G401 (cell line): ENCODE data around the gene CLK1. TPM values are rescaled to one million over a fixed set of nuclear protein-coding genes. Genes with fewer than 3 reads are reported as not detected.

Experiments
- DNase-seq: peaks from one replicate; pipeline ENCODE4 v3.0.0-alpha.2; 2015; ENCODE audit warnings: low spot score
- in situ Hi-C: cut with HindIII; loops from 2 replicates; pipeline ENCODE4 v1.10.0; 2016; ENCODE audit warnings: low sequenced_read_pairs, mixed read lengths
- total RNA-seq: library from RNA; depleted of rRNA; stranded (reverse); fragments of >200 nt; shearing (Covaris generic); gene quantifications from 2 replicates; pipeline ENCODE4 v1.2.3, GENCODE V29; 2014; rRNA removed

The CLK1 gene
- total RNA-seq, 1 experiment from 2014 or later: 35.0 TPM

DNA sequence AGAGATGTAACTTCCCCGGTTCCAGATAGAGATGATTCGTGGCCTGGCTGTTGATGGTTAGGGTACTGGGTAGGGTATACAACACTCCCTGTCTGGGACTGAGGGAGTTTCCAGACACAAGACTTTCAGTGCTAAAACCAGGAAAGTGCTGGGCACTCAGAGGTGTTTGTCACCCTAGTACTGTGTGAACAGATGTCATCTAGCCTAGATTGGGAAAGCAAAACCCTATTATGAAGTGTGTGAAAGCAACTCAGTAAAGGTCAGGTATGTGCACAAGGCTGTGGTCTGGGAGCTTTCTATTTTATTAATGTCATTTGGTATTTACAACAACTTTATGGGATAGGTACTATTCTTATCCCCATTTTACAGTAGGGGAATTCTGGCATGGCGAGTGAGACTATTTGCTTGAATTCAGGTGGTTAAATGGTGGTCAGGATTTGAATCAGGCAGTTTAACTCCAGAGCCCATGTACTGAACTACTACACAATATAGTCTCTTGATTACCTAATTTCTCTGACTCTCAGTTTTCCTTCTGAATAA lies 50.1 kb downstream of the CLK1 start:
- in situ Hi-C loops: no loop called here
- no peak for DNase-seq

DNA sequence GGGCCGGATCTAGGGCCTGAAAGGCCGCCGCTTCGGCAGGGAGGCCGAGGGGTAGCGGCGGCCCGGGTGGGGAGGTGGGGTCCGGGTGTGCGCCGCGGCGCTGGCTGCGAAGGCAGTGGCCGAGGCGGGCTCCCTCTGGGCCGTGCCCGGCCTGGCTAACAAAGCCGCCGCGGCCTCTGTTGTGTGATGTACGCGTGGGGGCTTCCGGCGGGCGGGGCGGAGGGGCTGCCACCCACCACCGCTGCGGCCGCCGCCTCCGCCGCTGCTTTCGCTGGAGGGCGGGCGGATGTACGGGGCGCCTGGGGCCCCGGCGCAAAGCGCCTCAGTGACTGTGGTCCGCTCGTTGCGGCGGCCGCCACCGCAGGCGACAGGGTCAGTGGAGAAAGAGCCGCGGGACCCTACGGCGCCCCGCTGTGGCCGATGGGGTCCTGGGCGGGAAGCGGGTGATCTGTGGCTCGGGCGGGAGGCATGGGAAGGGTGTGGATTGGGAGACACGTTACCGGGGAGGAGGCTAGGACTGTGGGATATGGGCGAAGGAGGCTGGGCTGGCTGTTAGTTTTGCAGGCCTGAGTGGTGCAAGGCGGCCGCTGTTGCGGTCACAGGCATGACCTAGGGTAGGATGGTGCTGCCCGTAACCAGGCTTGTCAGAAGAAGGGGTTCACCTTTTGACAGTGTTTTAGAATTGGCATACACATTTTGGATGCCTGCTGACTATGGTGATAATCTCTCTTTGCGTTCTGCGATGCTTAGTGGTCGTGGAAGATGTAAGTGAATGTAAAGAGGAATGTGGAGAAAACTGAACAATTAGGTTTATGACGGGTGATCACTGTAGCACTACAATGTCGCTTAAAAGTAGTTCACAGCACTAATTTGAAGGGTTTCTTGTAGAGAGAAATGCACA lies 52.1 kb downstream of the CLK1 start:
- in situ Hi-C loops: no loop called here

DNA sequence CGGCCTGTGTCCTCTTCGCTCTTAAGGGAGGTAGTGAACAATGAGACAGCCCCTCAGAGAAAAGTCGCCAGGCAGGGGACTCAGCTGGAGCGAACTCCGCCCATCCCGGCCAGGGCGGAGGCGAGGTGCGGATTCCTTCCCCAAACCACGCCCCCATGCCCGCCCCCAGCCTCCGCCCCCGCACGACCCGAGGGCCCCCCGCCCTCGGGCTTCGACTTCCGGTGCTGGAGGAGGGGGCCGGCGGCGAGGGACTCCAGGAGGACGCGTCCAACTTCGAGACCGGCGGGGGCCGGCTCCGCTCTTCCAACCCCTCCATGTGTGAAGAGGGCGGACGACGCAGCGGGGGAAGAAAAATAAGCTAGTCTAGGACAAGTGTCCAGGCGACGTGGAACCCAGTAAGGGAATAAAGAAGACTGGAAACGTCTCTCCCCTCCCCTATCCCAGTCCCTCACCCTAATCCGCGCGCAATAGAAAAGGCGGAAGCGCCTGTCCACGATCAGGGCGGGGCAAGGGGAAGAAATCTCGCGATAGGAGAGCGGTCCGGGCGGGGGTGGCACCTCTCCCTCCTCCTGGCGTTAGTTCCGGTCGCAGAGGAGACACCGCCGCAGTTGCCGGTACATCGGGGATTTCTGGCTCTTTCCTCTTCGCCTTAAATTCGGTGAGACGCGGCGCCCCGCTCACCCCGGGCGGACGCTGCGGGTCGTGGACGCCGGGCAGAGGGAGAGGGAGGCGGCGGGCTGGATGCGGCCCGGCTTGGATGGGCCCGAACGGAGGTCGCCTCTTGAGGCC lies 52.9 kb downstream of the CLK1 start, which contains the start of gene BZW1:
Gene BZW1 (plus strand): TSS at position 578 of the 789 bp plus-strand sequence. CDS start 1,308 bp downstream, outside the sequence.
- peak; percentile 98 for DNase-seq
- in situ Hi-C loops: no loop called here

More for the DNA sequence above, 52.1 kb downstream of the CLK1 start:
- peak; percentile 14 for DNase-seq

DNA sequence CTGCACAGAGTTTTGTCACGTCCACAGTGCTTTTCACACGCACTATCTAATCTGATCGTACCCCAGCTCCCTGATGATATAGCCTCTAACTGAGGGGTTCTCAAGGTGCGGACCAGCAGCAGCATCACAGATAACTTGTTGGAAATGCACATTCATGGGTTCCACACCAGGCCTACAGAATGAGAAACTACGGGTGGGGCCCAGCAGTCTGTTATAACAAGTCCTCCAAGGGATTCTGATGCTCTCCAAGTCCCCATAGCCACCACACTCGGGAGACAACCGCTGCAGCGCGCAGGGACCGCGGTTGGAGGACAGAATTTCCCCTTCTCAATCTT lies 53.5 kb downstream of the CLK1 start:
- DNase-seq: no peak

DNA sequence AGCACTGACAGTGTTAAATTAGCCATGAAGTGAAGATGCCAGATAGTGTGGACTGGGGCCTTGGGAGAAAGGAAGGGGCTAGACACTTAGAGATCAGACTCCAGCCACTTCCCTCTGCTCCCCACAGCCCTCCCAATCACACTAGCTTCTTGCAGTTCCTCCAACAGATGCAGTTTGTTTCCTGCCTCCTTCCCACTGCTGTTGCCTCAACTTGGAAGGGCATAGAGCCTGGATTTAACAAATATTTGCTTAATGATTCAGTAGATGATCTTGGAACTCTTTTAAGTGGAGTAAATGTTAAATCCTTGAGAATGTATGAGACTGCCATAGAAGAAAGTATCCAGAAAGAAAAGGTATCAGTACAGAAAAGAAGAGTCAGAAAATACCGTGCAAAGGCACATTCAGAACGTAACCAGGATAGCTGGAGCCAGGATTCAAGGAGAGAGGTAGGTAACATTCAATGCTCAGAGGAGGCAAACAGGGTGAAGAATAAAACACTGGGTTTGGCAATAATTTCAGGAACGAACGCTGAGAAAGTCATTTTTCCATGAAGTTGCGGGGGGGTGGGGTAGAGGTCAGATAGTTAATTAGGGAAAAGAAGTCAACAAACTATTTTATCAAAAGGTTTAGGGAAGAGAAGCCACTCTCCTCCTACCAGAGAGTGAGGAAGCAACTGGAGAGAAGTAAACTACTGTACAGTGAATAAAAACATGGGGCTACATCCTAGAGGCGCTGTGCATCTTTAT lies 54.0 kb downstream of the CLK1 start:
- no peak for DNase-seq
- in situ Hi-C loops: no loop called here

More for the DNA sequence above, 53.5 kb downstream of the CLK1 start:
- in situ Hi-C loops: no loop called here

DNA sequence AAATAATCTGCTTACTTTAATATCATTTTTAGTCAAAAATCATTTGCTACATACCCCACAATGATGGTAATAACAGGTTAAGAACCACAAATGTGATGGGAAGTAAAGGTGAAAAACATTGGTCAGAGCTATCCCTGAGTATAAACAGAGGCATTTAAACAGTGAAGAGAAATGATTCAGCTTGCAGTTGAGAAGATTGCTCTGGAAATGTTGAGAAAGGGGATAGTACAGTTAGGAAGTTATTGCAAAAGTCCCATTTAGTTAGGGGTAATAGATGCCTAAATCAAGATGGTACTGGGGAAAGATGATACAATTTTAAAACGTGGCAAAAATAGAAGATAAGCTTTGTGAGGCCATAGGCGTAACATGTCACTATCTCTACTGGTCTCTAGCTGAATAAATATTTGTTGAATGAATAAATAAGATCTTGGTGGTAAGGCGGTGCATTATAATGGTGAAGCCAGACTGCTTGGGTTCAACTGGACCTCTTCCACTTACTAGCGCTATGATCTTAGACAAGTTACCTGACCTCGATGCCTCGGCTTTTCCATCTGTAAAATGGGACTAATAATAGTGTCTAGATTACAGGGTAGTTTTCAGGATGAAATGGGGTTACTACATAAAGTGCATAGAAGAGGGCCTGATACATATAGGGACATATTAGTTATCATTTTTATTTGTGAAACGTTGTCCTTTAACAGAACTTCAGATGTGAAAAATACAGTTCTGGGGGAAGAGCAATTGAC lies 54.8 kb downstream of the CLK1 start:
- DNase-seq: no peak
- in situ Hi-C loops: no loop called here

Other genes starting within 250 kb of the CLK1 start
- 474 and 596 TPM in 2 replicates for gene BZW1, start 52.7 kb downstream of the CLK1 start, total RNA-seq
- 53.7 and 78.7 TPM in 2 replicates for gene PPIL3, start 24.4 kb upstream of the CLK1 start, total RNA-seq
- 80.5 and 105 TPM in 2 replicates for gene NIF3L1, start 24.7 kb upstream of the CLK1 start, total RNA-seq
- 30.3 and 61.4 TPM in 2 replicates for gene ORC2, start 99.0 kb upstream of the CLK1 start, total RNA-seq
- 0.49 and 3.2 TPM in 2 replicates for gene HYCC2, start 207.0 kb upstream of the CLK1 start, total RNA-seq
- gene NDUFB3, start 207.3 kb upstream of the CLK1 start, total RNA-seq: 78.6 and 93.5 TPM in 2 replicates